ENCODE results near the gene FAM222B.
"Not testable (repeated sequence)": the region's sequence is repeated elsewhere in the genome, so short reads cannot be mapped to it uniquely, and the experiment has no call there.

FAM222B gene

GRCh38 chr17:28841901-28842281, 699 bp downstream of the FAM222B start:
- Histone ChIP-seq H3K9me3 (ENCODE audit: control insufficient read depth, insufficient read depth, low read length) (no peaks in the 10 kb centered on the region), H3K4me3 (ENCODE audit: low read length) (peak overlapping the region; percentile 97), H4K20me1 (ENCODE audit: control insufficient read depth, insufficient read depth, low read depth, low read length) (no peaks in the 10 kb centered on the region), H3K4me1 (ENCODE audit: control insufficient read depth, low read length) (peaks cover 12% of the 10 kb centered on the region), H3K79me2 (ENCODE audit: control insufficient read depth, low read length) (peaks cover 48% of the 10 kb centered on the region), H3F3A (ENCODE audit: control insufficient read depth, insufficient read depth) (0 out of 2 replicates have a peak, but pooled peaks cover 3% of the 10 kb centered on the region), H3K9me2 (replicated peaks; ENCODE audit: control insufficient read depth, low read length) (no peaks in the 10 kb centered on the region), H3K27me3 (ENCODE audit: control insufficient read depth, low read length) (no peaks in the 10 kb centered on the region), H3K36me3 (ENCODE audit: control insufficient read depth, low read length) (0 out of 2 replicates have a peak, but pooled peaks cover 3% of the 10 kb centered on the region), H3K4me2 (ENCODE audit: low read length) (peak overlapping the region; percentile 95), H3K27ac (ENCODE audit: low read depth, low read length) (no peak overlapping the region)
- TF ChIP-seq CTCF (IDR thresholded peaks at IDR 0.05; ENCODE audit: low read depth, low read length, poor library complexity, severe bottlenecking): no peak
- no peak for TF ChIP-seq EZH2phosphoT487 (IDR thresholded peaks at IDR 0.05; ENCODE audit: borderline replicate concordance, low read length)

- peaks cover 71% of the 10 kb centered on the region for H3K79me2 ChIP-seq (ENCODE audit: control insufficient read depth, low read length)
- H3K9me2 ChIP-seq (replicated peaks; ENCODE audit: control insufficient read depth, low read length): no peaks in the 10 kb centered on the region
- H3K4me2 ChIP-seq (ENCODE audit: low read length): no peak overlapping the region
- H3K36me3 ChIP-seq (ENCODE audit: control insufficient read depth, low read length): 0 out of 2 replicates have a peak, but pooled peaks cover 3% of the 10 kb centered on the region
- no peak overlapping the region for H3K27ac ChIP-seq (ENCODE audit: low read depth, low read length)
- TF ChIP-seq EZH2phosphoT487 (IDR thresholded peaks at IDR 0.05; ENCODE audit: borderline replicate concordance, low read length): no peak
- TF ChIP-seq CTCF (IDR thresholded peaks at IDR 0.05; ENCODE audit: low read depth, low read length, poor library complexity, severe bottlenecking): no peak
- H3K4me1 ChIP-seq (ENCODE audit: control insufficient read depth, low read length): peaks cover 21% of the 10 kb centered on the region
- H3F3A ChIP-seq (ENCODE audit: control insufficient read depth, insufficient read depth): 0 out of 2 replicates have a peak, but pooled peaks cover 3% of the 10 kb centered on the region
- H3K27me3 ChIP-seq (ENCODE audit: control insufficient read depth, low read length): no peaks in the 10 kb centered on the region
- H3K9me3 ChIP-seq (ENCODE audit: control insufficient read depth, insufficient read depth, low read length): no peaks in the 10 kb centered on the region
- H3K4me3 ChIP-seq (ENCODE audit: low read length): no peak overlapping the region
- H4K20me1 ChIP-seq (ENCODE audit: control insufficient read depth, insufficient read depth, low read depth, low read length): no peaks in the 10 kb centered on the region
These were observed 3.4 kb downstream of the FAM222B start for GRCh38 chr17:28839221-28839620.

- H3K4me3 ChIP-seq (ENCODE audit: low read length); H3K27me3 ChIP-seq (ENCODE audit: control insufficient read depth, low read length): not testable (repeated sequence)
- H3K79me2 ChIP-seq (ENCODE audit: control insufficient read depth, low read length): peaks cover 69% of the 10 kb centered on the region
These were observed 6.0 kb downstream of the FAM222B start for GRCh38 chr17:28836541-28836940.

GRCh38 chr17:28834420-28834819, 8.2 kb downstream of the FAM222B start:
- peaks cover 52% of the 10 kb centered on the region for H3K79me2 ChIP-seq (ENCODE audit: control insufficient read depth, low read length)
- no peaks in the 10 kb centered on the region for H3K27me3 ChIP-seq (ENCODE audit: control insufficient read depth, low read length)
- H3K27ac ChIP-seq (ENCODE audit: low read depth, low read length): no peak overlapping the region
- no peaks in the 10 kb centered on the region for H3K9me2 ChIP-seq (replicated peaks; ENCODE audit: control insufficient read depth, low read length)
- no peaks in the 10 kb centered on the region for H3K9me3 ChIP-seq (ENCODE audit: control insufficient read depth, insufficient read depth, low read length)
- peaks cover 9% of the 10 kb centered on the region for H3K4me1 ChIP-seq (ENCODE audit: control insufficient read depth, low read length)
- H3K4me2 ChIP-seq (ENCODE audit: low read length): no peak overlapping the region
- no peak overlapping the region for H3K4me3 ChIP-seq (ENCODE audit: low read length)
- H3F3A ChIP-seq (ENCODE audit: control insufficient read depth, insufficient read depth): 0 out of 2 replicates have a peak, but pooled peaks cover 3% of the 10 kb centered on the region
- no peaks in the 10 kb centered on the region for H4K20me1 ChIP-seq (ENCODE audit: control insufficient read depth, insufficient read depth, low read depth, low read length)
- H3K36me3 ChIP-seq (ENCODE audit: control insufficient read depth, low read length): peaks cover 3% of the 10 kb centered on the region; the same call in 1 of the 2 replicates
- TF ChIP-seq EZH2phosphoT487 (IDR thresholded peaks at IDR 0.05; ENCODE audit: borderline replicate concordance, low read length): no peak
- TF ChIP-seq CTCF (IDR thresholded peaks at IDR 0.05; ENCODE audit: low read depth, low read length, poor library complexity, severe bottlenecking): no peak

More at GRCh38 chr17:28836541-28836940, 6.0 kb downstream of the FAM222B start:
- H3K27ac ChIP-seq (ENCODE audit: low read depth, low read length); H3K4me2 ChIP-seq (ENCODE audit: low read length); H4K20me1 ChIP-seq (ENCODE audit: control insufficient read depth, insufficient read depth, low read depth, low read length); H3K9me2 ChIP-seq (replicated peaks; ENCODE audit: control insufficient read depth, low read length); H3K36me3 ChIP-seq (ENCODE audit: control insufficient read depth, low read length); H3F3A ChIP-seq (ENCODE audit: control insufficient read depth, insufficient read depth); H3K9me3 ChIP-seq (ENCODE audit: control insufficient read depth, insufficient read depth, low read length): not testable (repeated sequence)
- peaks cover 12% of the 10 kb centered on the region for H3K4me1 ChIP-seq (ENCODE audit: control insufficient read depth, low read length)

Data from DOHH2 (cell line).